ENCODE measurements around the gene OTOS. TPM values are rescaled to one million over a fixed set of nuclear protein-coding genes. Genes with fewer than 3 reads are reported as not detected.

The OTOS gene
- total and polyA plus RNA-seq, 2 of the 13 experiments (the other 11 are each of a cell fraction or from before 2014, with no cell fraction given), result not detected

DNA sequence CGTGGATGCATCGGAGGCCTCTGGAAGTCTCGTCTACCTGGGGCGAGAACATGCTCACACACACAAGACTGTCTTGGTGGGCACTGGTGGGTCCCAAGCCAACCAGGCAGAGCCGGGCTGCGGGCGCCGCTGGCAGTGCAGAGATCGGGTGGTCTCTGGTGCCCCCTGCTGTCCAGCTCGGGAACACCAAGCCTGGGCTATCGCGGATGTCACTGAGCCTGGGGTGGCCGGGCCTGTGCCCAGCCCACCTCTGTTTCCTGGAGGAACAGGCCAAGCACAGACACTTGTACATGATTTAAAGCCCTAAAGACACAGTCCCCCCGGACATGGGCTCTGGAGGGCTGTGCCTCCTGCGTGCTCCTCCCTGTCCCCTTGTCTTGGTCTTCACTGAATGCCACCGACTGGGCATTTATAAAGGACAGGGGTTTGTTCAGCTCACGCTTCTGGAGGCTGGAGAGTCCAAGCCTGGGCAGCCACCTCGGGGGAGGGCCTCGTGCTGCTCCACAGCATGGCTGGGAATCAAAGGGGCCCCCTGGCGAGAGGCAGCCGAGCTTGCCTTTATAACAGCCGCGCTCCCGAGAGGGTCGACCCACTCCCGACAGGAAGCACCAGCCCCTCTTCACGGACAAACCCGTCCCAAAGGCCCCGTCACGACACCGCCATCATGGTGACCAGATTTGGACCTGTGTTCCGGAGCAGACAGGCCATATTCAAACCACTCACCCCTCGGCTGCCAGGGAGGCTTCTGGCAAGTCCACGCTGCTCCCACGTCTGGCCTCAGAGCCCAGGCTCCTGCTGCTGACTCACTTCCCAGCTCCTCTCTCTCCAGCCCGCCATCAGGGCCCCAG lies 3.6 kb upstream of the OTOS start (continued):
- TF ChIP-seq GATAD1 (CRISPR knock-in tag; IDR thresholded peaks at IDR 0.05), result peak; percentile 43; the same call in 1 of the 2 replicates
- no peak for TF ChIP-seq PITX1 (CRISPR knock-in tag; IDR thresholded peaks at IDR 0.05)
- peak; percentile 33; the same call in 1 of the 2 replicates for TF ChIP-seq ZNF263 (CRISPR knock-in tag; IDR thresholded peaks at IDR 0.05)
- no peak for TF ChIP-seq ETV5 (CRISPR knock-in tag; IDR thresholded peaks at IDR 0.05; ENCODE audit: borderline replicate concordance)
- no peak for TF ChIP-seq JARID2 (CRISPR knock-in tag; IDR thresholded peaks at IDR 0.05; ENCODE audit: insufficient replicate concordance)
- TF ChIP-seq, protein P1, sequence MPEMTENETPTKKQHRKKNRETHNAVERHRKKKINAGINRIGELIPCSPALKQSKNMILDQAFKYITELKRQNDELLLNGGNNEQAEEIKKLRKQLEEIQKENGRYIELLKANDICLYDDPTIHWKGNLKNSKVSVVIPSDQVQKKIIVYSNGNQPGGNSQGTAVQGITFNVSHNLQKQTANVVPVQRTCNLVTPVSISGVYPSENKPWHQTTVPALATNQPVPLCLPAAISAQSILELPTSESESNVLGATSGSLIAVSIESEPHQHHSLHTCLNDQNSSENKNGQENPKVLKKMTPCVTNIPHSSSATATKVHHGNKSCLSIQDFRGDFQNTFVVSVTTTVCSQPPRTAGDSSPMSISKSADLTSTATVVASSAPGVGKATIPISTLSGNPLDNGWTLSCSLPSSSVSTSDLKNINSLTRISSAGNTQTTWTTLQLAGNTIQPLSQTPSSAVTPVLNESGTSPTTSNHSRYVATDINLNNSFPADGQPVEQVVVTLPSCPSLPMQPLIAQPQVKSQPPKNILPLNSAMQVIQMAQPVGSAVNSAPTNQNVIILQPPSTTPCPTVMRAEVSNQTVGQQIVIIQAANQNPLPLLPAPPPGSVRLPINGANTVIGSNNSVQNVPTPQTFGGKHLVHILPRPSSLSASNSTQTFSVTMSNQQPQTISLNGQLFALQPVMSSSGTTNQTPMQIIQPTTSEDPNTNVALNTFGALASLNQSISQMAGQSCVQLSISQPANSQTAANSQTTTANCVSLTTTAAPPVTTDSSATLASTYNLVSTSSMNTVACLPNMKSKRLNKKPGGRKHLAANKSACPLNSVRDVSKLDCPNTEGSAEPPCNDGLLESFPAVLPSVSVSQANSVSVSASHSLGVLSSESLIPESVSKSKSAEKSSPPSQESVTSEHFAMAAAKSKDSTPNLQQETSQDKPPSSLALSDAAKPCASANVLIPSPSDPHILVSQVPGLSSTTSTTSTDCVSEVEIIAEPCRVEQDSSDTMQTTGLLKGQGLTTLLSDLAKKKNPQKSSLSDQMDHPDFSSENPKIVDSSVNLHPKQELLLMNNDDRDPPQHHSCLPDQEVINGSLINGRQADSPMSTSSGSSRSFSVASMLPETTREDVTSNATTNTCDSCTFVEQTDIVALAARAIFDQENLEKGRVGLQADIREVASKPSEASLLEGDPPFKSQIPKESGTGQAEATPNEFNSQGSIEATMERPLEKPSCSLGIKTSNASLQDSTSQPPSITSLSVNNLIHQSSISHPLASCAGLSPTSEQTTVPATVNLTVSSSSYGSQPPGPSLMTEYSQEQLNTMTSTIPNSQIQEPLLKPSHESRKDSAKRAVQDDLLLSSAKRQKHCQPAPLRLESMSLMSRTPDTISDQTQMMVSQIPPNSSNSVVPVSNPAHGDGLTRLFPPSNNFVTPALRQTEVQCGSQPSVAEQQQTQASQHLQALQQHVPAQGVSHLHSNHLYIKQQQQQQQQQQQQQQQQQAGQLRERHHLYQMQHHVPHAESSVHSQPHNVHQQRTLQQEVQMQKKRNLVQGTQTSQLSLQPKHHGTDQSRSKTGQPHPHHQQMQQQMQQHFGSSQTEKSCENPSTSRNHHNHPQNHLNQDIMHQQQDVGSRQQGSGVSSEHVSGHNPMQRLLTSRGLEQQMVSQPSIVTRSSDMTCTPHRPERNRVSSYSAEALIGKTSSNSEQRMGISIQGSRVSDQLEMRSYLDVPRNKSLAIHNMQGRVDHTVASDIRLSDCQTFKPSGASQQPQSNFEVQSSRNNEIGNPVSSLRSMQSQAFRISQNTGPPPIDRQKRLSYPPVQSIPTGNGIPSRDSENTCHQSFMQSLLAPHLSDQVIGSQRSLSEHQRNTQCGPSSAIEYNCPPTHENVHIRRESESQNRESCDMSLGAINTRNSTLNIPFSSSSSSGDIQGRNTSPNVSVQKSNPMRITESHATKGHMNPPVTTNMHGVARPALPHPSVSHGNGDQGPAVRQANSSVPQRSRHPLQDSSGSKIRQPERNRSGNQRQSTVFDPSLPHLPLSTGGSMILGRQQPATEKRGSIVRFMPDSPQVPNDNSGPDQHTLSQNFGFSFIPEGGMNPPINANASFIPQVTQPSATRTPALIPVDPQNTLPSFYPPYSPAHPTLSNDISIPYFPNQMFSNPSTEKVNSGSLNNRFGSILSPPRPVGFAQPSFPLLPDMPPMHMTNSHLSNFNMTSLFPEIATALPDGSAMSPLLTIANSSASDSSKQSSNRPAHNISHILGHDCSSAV (CRISPR knock-in tag; IDR thresholded peaks at IDR 0.05; ENCODE audit: borderline replicate concordance), result no peak
- TF ChIP-seq MEIS1 (CRISPR knock-in tag; IDR thresholded peaks at IDR 0.05; ENCODE audit: borderline replicate concordance), result no peak
- TF ChIP-seq ZNF143 (CRISPR knock-in tag; IDR thresholded peaks at IDR 0.05), result 0 out of 2 replicates have a peak, but pooled peaks have one; percentile 14
- no peak for TF ChIP-seq ZNF616 (CRISPR knock-in tag; IDR thresholded peaks at IDR 0.05; ENCODE audit: low read depth)
- TF ChIP-seq, protein P2, sequence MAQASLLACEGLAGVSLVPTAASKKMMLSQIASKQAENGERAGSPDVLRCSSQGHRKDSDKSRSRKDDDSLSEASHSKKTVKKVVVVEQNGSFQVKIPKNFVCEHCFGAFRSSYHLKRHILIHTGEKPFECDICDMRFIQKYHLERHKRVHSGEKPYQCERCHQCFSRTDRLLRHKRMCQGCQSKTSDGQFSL (CRISPR knock-in tag; IDR thresholded peaks at IDR 0.05), result no peak
- TF ChIP-seq MEF2D (CRISPR knock-in tag; IDR thresholded peaks at IDR 0.05), result no peak
- no peak for TF ChIP-seq MAFG (CRISPR knock-in tag; IDR thresholded peaks at IDR 0.05)
- TF ChIP-seq ZFP82 (CRISPR knock-in tag; IDR thresholded peaks at IDR 0.05; ENCODE audit: borderline replicate concordance), result no peak
- TF ChIP-seq, protein P3, sequence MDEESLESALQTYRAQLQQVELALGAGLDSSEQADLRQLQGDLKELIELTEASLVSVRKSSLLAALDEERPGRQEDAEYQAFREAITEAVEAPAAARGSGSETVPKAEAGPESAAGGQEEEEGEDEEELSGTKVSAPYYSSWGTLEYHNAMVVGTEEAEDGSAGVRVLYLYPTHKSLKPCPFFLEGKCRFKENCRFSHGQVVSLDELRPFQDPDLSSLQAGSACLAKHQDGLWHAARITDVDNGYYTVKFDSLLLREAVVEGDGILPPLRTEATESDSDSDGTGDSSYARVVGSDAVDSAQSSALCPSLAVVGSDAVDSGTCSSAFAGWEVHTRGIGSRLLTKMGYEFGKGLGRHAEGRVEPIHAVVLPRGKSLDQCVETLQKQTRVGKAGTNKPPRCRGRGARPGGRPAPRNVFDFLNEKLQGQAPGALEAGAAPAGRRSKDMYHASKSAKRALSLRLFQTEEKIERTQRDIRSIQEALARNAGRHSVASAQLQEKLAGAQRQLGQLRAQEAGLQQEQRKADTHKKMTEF (CRISPR knock-in tag; IDR thresholded peaks at IDR 0.05), result no peak
- TF ChIP-seq NR2F2 (IDR thresholded peaks at IDR 0.05; ENCODE audit: borderline replicate concordance, low read depth), result no peak
- no peak for TF ChIP-seq SP2 (CRISPR knock-in tag; IDR thresholded peaks at IDR 0.05)
- TF ChIP-seq, protein P4, sequence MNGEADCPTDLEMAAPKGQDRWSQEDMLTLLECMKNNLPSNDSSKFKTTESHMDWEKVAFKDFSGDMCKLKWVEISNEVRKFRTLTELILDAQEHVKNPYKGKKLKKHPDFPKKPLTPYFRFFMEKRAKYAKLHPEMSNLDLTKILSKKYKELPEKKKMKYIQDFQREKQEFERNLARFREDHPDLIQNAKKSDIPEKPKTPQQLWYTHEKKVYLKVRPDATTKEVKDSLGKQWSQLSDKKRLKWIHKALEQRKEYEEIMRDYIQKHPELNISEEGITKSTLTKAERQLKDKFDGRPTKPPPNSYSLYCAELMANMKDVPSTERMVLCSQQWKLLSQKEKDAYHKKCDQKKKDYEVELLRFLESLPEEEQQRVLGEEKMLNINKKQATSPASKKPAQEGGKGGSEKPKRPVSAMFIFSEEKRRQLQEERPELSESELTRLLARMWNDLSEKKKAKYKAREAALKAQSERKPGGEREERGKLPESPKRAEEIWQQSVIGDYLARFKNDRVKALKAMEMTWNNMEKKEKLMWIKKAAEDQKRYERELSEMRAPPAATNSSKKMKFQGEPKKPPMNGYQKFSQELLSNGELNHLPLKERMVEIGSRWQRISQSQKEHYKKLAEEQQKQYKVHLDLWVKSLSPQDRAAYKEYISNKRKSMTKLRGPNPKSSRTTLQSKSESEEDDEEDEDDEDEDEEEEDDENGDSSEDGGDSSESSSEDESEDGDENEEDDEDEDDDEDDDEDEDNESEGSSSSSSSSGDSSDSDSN (CRISPR knock-in tag; IDR thresholded peaks at IDR 0.05), result peak; percentile 9; the same call in 1 of the 2 replicates
